PC-9 (cell line): ENCODE data around the gene CNKSR3. TPM values are rescaled to one million over a fixed set of nuclear protein-coding genes. Genes with fewer than 3 reads are reported as not detected.

Experiments used
- BruUV-seq: library from RNA; stranded (reverse); fragments of 400-500 nt; replicated peaks from 2 replicates; lab custom pipeline; 2021; lab: Mats Ljungman, UMichigan
- CTCF ChIA-PET: fragments of 300-600 bp; sonication (Branson Sonifier 250); formaldehyde crosslinking; loops from one replicate; lab custom pipeline; 2022; ENCODE audit warnings: antibody characterized with exemption; lab: Charles Lee
- POLR2A ChIA-PET: fragments of 300-600 bp; sonication (Branson Sonifier 250); formaldehyde crosslinking; loops from one replicate; lab custom pipeline; 2022; ENCODE audit warnings: antibody characterized with exemption; ENCODE audit not compliant: unreplicated experiment; lab: Charles Lee
- DNase-seq, 2 experiments: peaks; one replicate each; pipeline versions ENCODE4 v3.0.0 to v3.0.0-alpha.2; 2015 to 2022; ENCODE audit warnings: mixed read lengths in 1 of 2
- H2AFZ ChIP-seq: fragments of 200-600 bp; sonication (generic); 2 replicates; pipeline ENCODE4 v1.8.1; 2017; ENCODE audit warnings: antibody characterized with exemption
- H3F3A ChIP-seq: fragments of 200-600 bp; sonication (generic); 2 replicates; pipeline ENCODE4 v1.8.1; 2017; ENCODE audit warnings: antibody characterized with exemption, mild to moderate bottlenecking, low read depth; ENCODE audit not compliant: insufficient read depth
- H3K27ac ChIP-seq: fragments of 200-600 bp; sonication (generic); 2 replicates; pipeline ENCODE4 v1.6.1; 2016; ENCODE audit warnings: mixed run types
- H3K27me3 ChIP-seq: fragments of 200-600 bp; sonication (generic); 2 replicates; pipeline ENCODE4 v1.6.1; 2016; ENCODE audit warnings: low read depth, mixed run types; ENCODE audit not compliant: insufficient read depth
- H3K36me3 ChIP-seq: fragments of 200-600 bp; sonication (generic); 2 replicates; pipeline ENCODE4 v1.6.1; 2016; ENCODE audit warnings: low read depth, mixed run types
- H3K4me1 ChIP-seq: fragments of 200-600 bp; sonication (generic); replicated peaks from 2 replicates; pipeline ENCODE4 v1.6.1; 2016; ENCODE audit warnings: mixed run types; ENCODE audit not compliant: insufficient read depth
- H3K4me2 ChIP-seq: fragments of 200-600 bp; sonication (generic); 2 replicates; pipeline ENCODE4 v1.6.1; 2017; ENCODE audit warnings: mixed run types
- H3K4me3 ChIP-seq: fragments of 200-600 bp; sonication (generic); 2 replicates; pipeline ENCODE4 v1.6.1; 2016; ENCODE audit warnings: mixed run types
- H3K79me2 ChIP-seq: fragments of 200-600 bp; sonication (generic); 2 replicates; pipeline ENCODE4 v1.6.1; 2017; ENCODE audit warnings: low read depth, mixed run types
- H3K9me2 ChIP-seq: fragments of 200-600 bp; sonication (generic); 2 replicates; pipeline ENCODE4 v1.8.1; 2017; ENCODE audit warnings: mild to moderate bottlenecking; ENCODE audit not compliant: insufficient read depth
- H3K9me3 ChIP-seq: fragments of 200-600 bp; sonication (generic); 2 replicates; pipeline ENCODE4 v1.8.1; 2016; ENCODE audit warnings: low read depth; ENCODE audit not compliant: insufficient read depth
- H4K20me1 ChIP-seq: fragments of 200-600 bp; sonication (generic); 2 replicates; pipeline ENCODE4 v1.8.1; 2017; ENCODE audit not compliant: insufficient read depth
- CTCF ChIP-seq: fragments of 200-600 bp; sonication (generic); conservative IDR thresholded peaks from 2 replicates; pipeline ENCODE4 v1.6.1; 2017; ENCODE audit warnings: mixed run types, antibody characterized with exemption, mild to moderate bottlenecking, moderate library complexity
- EZH2 ChIP-seq: fragments of 200-600 bp; sonication (generic); IDR thresholded peaks from 2 replicates; pipeline ENCODE4 v1.8.0; 2017; ENCODE audit warnings: antibody characterized with exemption, low read depth
- intact Hi-C: fragments of 100-400 bp; cut with micrococcal nuclease; formaldehyde crosslinking; loops from one replicate; pipeline ENCODE4 v1.10.0; 2022; ENCODE audit not compliant: unreplicated experiment
- total RNA-seq: library from RNA; stranded (reverse); gene quantifications from 2 replicates; pipeline ENCODE4 v1.2.3, GENCODE V29; 2021

The CNKSR3 gene
- total RNA-seq, 1 experiment from 2014 or later: 4.7 TPM

DNA sequence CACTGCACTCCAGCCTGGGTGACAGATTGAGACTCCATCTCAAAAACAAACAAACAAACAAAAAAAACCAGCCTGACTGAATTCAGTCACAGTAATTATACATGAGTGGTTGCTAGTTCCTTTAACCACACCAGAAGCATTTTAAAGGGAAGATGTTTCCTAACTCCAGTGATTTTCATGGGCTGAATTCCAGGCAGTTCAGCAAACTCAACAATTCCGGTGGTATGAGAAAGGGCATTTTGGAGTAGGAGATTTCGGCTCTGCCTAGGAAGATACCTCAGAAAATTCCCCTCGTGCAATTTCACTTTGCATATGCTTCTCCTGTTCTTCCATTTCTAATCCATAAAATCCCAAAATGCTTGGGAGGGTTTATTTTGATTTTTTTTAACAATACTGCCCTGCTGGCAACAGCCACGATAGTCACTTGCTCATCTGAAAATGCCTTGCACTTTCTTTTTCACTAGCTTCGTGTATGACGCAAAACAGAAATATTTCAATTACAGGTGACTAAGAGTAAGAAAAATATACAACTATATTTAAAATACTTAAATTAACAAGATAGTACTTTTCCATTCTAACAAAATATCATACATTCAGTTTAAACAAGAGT is 105.6 kb downstream of the CNKSR3 start:
- BruUV-seq: no TSS peak
- peak in 1 of 2 experiments; percentile 41 for DNase-seq
- no peak for TF ChIP-seq CTCF
- TF ChIP-seq EZH2: no peak
- H3K36me3 ChIP-seq: no peaks in the 10 kb centered on the region
- H3K9me3 ChIP-seq: no peaks in the 10 kb centered on the region
- H3F3A ChIP-seq: peaks cover 2% of the 10 kb centered on the region; the same call in 1 of the 2 replicates
- H3K79me2 ChIP-seq: no peaks in the 10 kb centered on the region
- no peak overlapping the region for H3K27ac ChIP-seq
- ChIA-PET POLR2A (no interaction called here), CTCF (interaction anchor here (1.4 kb wide), 1 partner anchor 17 kb away, joined by 5 read pairs; no protein-coding TSS in a partner anchor)
- peaks cover 11% of the 10 kb centered on the region for H3K4me1 ChIP-seq
- intact Hi-C loops: loop anchor here (10.0 kb wide), 1 partner anchor 250 kb away; no protein-coding TSS in a partner anchor
- H3K4me3 ChIP-seq: no peak overlapping the region
- no peak overlapping the region for H2AFZ ChIP-seq
- H4K20me1 ChIP-seq: no peaks in the 10 kb centered on the region
- no peaks in the 10 kb centered on the region for H3K27me3 ChIP-seq
- no peak overlapping the region for H3K4me2 ChIP-seq
- no peaks in the 10 kb centered on the region for H3K9me2 ChIP-seq

DNA sequence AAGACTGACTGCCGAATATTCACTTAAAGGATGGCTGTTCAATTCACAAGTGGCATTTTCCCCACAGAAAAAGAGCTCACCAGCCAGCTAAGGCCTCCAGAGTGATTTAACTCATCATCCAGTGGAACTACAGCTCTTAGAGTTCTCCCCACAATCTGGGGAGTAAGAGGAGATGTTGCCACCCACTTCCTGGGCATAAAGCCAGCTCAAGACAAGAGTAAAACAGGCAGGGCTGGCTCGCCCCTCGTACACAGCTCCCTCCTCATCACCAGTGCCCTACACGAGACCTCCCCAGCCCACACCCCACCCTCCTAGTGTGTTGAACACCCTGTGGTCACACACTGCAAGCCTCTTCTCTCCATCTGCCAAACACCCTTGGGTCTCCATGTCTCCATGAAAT is 106.7 kb downstream of the CNKSR3 start:
- no peaks in the 10 kb centered on the region for H3K9me2 ChIP-seq
- H3K9me3 ChIP-seq: no peaks in the 10 kb centered on the region
- intact Hi-C loops: loop anchor here (10.0 kb wide), 1 partner anchor 249 kb away; no protein-coding TSS in a partner anchor
- no peaks in the 10 kb centered on the region for H4K20me1 ChIP-seq
- H3F3A ChIP-seq: no peaks in the 10 kb centered on the region
- no peaks in the 10 kb centered on the region for H3K27me3 ChIP-seq
- H3K27ac ChIP-seq: no peak overlapping the region
- H3K4me1 ChIP-seq: peaks cover 8% of the 10 kb centered on the region; the same call in 1 of the 2 replicates
- POLR2A ChIA-PET: no interaction called here
- DNase-seq: peak; percentile 36 to 39
- H3K36me3 ChIP-seq: no peaks in the 10 kb centered on the region
- H2AFZ ChIP-seq: no peak overlapping the region
- no peaks in the 10 kb centered on the region for H3K79me2 ChIP-seq
- TF ChIP-seq EZH2 (no peak), CTCF (no peak)
- BruUV-seq: no TSS peak
- CTCF ChIA-PET: interaction anchor here (1.4 kb wide), 1 partner anchor 16 kb away, joined by 5 read pairs; no protein-coding TSS in a partner anchor
- no peak overlapping the region for H3K4me2 ChIP-seq
- no peak overlapping the region for H3K4me3 ChIP-seq

DNA sequence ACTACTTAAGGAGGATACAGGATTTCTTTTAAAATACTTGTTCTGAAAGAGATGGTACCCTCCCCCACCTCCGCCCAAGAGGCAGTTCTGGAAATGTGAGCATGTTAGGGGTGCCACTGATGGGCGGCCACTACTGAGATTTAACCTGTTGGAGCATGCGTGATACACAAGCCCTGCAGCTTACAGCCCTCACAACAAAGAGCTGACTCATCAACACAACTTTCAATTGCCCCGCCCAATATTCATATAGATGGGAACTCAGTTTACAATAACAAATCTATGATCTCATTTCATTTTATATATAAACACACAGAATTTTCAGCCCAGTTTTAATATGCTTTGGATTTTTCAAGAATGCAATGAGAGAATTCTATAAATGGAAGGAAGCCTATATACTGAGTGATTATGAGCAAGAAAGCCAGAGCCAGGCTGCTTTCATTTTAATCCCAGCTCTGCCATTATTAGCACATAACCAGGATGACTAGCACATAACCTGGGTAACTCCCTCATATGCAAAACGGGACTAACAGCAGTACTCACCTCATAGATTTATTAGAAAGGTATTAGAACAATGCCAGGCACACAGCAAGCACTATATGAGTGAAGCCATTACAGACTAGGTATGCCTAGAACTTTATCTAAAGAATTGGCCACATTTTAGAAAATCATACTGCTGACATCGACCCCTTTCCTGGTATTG is 108.3 kb downstream of the CNKSR3 start:
- no peaks in the 10 kb centered on the region for H3K27me3 ChIP-seq
- no peak overlapping the region for H2AFZ ChIP-seq
- no peaks in the 10 kb centered on the region for H3K9me3 ChIP-seq
- H3K79me2 ChIP-seq: no peaks in the 10 kb centered on the region
- no peaks in the 10 kb centered on the region for H3K9me2 ChIP-seq
- H3K4me3 ChIP-seq: no peak overlapping the region
- no peak for DNase-seq
- BruUV-seq: no TSS peak
- H3K27ac ChIP-seq: no peak overlapping the region
- CTCF ChIA-PET: no interaction called here
- no peaks in the 10 kb centered on the region for H3F3A ChIP-seq
- TF ChIP-seq CTCF (no peak), EZH2 (no peak)
- intact Hi-C loops: loop anchor here (10.0 kb wide), 1 partner anchor 247 kb away; no protein-coding TSS in a partner anchor
- no peaks in the 10 kb centered on the region for H4K20me1 ChIP-seq
- H3K4me2 ChIP-seq: no peak overlapping the region
- POLR2A ChIA-PET: interaction anchor here (0.6 kb wide), 1 partner anchor 735 kb away, joined by 4 read pairs; no protein-coding TSS in a partner anchor
- peaks cover 8% of the 10 kb centered on the region; the same call in 1 of the 2 replicates for H3K4me1 ChIP-seq
- H3K36me3 ChIP-seq: no peaks in the 10 kb centered on the region
